H7 (cell line): Measurements from ENCODE around the gene ABCD4. TPM values are rescaled to one million over a fixed set of nuclear protein-coding genes. Genes with fewer than 3 reads are reported as not detected.
"Not testable (repeated sequence)": the region's sequence is repeated elsewhere in the genome, so short reads cannot be mapped to it uniquely, and the experiment has no call there.

Experiments
- DNase-seq: peaks from one replicate; pipeline ENCODE4 v3.0.0; 2012
- H3K27me3 ChIP-seq: 2 replicates; pipeline ENCODE4 v1.6.0; 2011; ENCODE audit warnings: mild to moderate bottlenecking, low read length; ENCODE audit not compliant: control insufficient read depth, insufficient read depth
- H3K36me3 ChIP-seq: replicated peaks from 2 replicates; pipeline ENCODE4 v1.5.1; 2011; ENCODE audit warnings: low read length; ENCODE audit not compliant: control insufficient read depth, insufficient read depth
- H3K4me3 ChIP-seq: 2 replicates; pipeline ENCODE4 v1.5.1; 2011; ENCODE audit warnings: low read depth, mild to moderate bottlenecking, control low read depth, low read length, moderate library complexity; ENCODE audit not compliant: insufficient read depth
- total RNA-seq: library from RNA; depleted of rRNA; stranded (reverse); fragments of >200 nt; shearing (Covaris generic); gene quantifications from 2 replicates; pipeline ENCODE4 v1.2.3, GENCODE V29; 2014

Gene ABCD4
- total RNA-seq, 1 experiment from 2014 or later, result 57.4 TPM

DNA sequence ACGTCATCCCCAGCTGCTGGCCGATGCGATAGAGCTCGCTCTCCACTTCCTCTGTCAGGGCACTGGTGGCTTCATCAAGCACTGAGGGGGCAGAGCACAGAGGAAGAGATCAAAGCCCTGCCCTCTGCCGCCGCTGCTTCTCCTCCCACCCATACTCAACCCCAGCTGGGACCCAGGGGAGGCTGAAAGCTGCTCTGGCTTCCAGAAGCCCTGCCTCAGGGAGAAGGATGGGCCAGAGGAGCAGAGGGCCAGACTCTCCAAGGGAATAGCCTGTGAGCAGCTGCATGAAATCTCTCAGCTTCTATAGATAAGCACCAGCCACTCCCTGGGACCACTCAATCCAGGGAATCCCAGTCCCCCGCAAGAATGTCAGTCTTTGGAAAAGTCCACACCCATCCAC lies 16.0 kb downstream of the ABCD4 start:
- Histone ChIP-seq H3K36me3 (peaks cover 49% of the 10 kb centered on the region), H3K27me3 (no peaks in the 10 kb centered on the region), H3K4me3 (no peak overlapping the region)
- no peak for DNase-seq

DNA sequence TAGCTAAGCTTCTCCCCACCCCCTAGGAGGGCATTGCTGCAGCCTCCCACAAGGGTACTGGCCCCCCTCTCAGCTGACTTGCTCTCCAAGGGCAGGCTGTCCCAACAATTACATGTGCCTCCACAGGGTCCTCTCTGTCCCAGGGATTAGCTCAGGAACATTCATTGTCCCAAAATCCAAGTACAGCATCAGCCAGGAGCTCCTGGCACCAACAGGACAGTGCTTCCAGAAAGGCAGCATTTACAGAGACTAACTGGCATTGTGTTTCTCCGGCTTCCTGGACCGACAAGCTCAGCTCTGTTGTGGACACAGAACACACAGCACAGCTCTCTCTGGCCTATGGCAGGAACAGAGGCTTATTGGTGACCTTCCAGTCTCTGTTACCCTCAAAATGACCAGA lies 21.7 kb downstream of the ABCD4 start:
- no peaks in the 10 kb centered on the region for H3K27me3 ChIP-seq
- no peak for DNase-seq
- H3K4me3 ChIP-seq, result no peak overlapping the region
- peaks cover 9% of the 10 kb centered on the region for H3K36me3 ChIP-seq

- no peaks in the 10 kb centered on the region for H3K36me3 ChIP-seq
- no peaks in the 10 kb centered on the region for H3K27me3 ChIP-seq
- no peak overlapping the region for H3K4me3 ChIP-seq
- no peak for DNase-seq
Observed at GRCh38 chr14:74278080-74278479, 24.7 kb downstream of the ABCD4 start.

DNA sequence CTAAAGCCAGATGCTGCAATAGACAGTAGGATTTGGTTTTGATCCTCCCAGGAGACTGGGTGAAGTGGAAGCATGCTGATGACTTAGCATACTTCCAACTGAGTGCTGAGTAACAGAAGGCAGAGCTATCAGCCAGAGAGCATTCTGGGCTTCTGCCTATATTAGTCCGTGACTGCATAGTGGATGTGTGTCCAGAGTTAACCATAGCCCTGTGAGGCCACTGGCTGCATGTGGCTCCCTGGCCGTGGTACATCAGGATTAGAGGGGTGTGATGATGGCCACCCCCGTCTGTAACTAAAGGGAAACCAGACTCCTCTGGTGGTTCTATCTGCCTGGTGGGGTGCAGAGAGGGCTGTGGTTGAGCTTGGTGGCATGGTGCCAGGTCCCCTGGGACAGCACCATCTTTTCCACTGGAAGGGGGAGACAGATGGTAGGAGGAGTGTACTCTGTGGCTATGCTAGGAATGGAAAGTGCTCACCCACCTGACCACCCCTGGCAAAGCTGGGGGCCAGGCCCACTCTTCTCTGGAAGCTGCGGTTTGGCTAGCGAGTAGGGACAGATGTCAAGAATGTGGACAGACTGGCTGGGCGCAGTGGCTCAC lies 27.4 kb downstream of the ABCD4 start:
- Histone ChIP-seq H3K4me3 (no peak overlapping the region), H3K36me3 (no peaks in the 10 kb centered on the region), H3K27me3 (no peaks in the 10 kb centered on the region)
- DNase-seq, result no peak

GRCh38 chr14:74271365-74271764 lies 31.4 kb downstream of the ABCD4 start:
- Histone ChIP-seq H3K27me3 (no peaks in the 10 kb centered on the region), H3K36me3 (no peaks in the 10 kb centered on the region), H3K4me3 (no peak overlapping the region)
- no peak for DNase-seq

DNA sequence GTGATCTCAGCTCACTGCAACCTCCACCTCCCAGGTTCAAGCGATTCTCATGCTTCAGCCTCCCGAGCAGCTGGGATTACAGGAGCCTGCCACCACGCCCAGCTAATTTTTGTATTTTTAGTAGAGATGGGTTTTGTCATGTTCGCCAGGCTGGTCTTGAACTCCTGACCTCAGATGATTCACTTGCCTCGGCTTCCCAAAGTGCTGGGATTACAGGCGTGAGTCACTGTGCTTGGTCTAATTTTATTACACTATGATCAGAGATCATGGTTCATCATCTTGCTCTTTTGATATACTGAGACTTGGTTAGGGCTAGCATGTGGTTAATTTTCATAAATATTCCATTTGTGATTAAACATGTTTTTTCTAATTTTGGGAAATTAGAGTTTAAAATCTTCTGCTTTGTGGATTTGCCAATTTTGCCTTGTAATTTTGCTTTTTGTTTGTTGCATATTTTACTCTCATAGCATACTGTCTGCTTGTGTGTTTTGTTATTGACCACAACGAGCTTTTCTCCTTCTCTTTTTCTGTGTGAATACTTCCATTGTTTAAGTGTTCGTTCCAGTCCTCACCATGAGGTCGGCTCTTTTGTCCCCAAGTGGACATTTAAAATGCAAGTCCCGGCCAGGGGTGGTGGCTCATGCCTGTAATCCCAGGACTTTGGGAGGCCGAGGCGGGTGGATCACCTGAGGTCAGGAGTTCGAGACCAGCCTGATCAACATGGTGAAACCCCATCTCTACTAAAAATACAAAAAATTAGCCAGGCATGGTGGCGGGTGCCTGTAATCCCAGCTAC lies 32.2 kb downstream of the ABCD4 start:
- H3K4me3 ChIP-seq, H3K36me3 ChIP-seq, DNase-seq, H3K27me3 ChIP-seq: not testable (repeated sequence)

GRCh38 chr14:74267588-74267987 lies 35.1 kb downstream of the ABCD4 start:
- H3K27me3 ChIP-seq, result no peaks in the 10 kb centered on the region
- H3K4me3 ChIP-seq, result no peak overlapping the region
- H3K36me3 ChIP-seq, result no peaks in the 10 kb centered on the region
- no peak for DNase-seq

DNA sequence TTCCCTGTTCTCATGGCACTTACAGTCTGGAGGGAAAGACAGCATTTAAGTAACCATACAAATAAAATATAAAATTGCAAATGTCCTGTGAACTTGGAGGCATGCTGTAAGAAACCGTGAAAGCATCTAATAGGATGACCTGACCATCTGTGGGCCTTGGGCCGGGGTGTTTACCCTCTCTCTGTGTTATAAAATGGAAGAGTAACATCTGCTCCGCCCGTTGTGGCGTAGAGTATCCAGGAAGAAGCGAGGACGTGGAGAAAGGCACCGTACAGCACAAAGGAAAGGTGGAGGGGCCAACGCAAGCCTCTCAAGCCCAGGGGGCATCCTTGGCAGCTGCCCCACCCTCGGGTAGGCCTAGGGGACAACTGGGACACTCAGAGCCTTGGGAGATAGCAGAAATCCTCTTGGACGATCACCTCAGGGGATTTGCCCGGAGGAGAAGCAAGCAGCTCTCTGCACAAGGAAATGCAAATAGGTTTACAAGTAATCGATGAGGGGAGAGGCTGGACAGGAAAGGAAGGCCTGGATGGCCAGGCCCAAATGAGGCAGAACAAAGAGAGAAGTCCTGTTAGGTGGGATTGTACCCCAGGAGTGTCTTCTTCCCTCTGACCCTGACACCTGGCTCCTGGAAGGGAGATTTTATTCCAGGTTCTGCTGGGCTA lies 37.3 kb downstream of the ABCD4 start:
- no peak for DNase-seq
- Histone ChIP-seq H3K36me3 (no peaks in the 10 kb centered on the region), H3K4me3 (no peak overlapping the region), H3K27me3 (peaks cover 1% of the 10 kb centered on the region; the same call in 1 of the 2 replicates)

DNA sequence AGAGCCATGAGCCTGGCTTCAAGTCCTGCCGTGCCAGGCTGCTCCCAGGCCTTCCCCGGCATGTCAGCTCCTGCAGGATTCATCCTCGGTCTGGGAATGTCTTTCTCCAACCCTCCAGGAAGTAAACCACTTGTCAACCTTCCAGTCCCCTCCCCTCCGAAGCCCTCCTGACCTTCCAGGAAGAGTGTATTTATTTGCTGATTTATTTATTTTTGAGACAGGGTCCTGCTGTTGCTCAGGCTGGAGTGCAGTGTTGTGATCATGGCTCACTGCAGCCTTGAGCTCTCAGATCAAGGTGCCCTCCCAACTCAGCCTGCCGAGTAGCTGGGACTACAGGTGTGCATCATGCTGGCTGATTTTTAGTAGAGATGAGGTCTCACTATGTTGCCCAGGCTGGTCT lies 38.8 kb downstream of the ABCD4 start:
- H3K4me3 ChIP-seq, result no peak overlapping the region
- H3K27me3 ChIP-seq, result peaks cover 11% of the 10 kb centered on the region
- DNase-seq, result no peak
- no peaks in the 10 kb centered on the region for H3K36me3 ChIP-seq

DNA sequence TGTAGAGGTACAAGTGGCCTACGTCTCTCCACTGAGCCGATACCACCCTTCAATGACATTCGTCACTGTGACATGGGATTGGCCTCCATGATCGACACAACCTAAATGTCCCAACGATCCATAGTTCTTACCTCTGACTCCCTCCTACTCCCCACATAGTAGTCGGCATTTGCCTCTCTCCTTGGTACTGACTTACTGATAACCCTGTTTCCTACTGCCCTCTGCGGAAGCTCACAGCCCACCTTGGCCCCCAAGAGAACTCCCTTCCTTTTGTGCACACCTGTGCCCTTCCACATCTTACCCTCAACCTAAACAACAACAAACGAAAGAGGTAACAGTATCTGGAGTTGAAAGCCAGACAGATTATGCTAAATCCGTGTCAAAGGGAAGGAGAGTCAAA lies 39.6 kb downstream of the ABCD4 start:
- Histone ChIP-seq H3K4me3 (no peak overlapping the region), H3K36me3 (no peaks in the 10 kb centered on the region), H3K27me3 (peaks cover 18% of the 10 kb centered on the region)
- no peak for DNase-seq

DNA sequence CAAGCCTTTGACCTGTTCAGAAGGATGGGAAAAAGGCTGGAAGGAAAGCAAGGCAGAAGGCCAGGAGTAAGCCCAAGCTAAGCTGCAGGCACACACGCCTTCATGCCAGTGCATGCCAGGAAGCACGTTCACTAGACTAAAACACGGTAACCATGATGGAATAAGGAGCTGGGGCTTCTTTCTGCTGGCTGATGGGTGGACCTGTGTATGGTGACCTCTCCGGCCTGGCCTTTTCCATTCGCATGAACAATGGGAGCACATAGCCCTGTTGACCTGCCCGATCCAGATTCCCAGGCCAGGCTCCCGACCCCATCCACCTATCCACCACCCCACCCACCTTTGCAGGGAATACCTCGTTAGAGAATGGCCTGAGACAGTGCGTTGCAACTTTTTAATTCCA lies 40.7 kb downstream of the ABCD4 start:
- no peak overlapping the region for H3K4me3 ChIP-seq
- peaks cover 25% of the 10 kb centered on the region for H3K27me3 ChIP-seq
- DNase-seq, result no peak
- no peaks in the 10 kb centered on the region for H3K36me3 ChIP-seq

DNA sequence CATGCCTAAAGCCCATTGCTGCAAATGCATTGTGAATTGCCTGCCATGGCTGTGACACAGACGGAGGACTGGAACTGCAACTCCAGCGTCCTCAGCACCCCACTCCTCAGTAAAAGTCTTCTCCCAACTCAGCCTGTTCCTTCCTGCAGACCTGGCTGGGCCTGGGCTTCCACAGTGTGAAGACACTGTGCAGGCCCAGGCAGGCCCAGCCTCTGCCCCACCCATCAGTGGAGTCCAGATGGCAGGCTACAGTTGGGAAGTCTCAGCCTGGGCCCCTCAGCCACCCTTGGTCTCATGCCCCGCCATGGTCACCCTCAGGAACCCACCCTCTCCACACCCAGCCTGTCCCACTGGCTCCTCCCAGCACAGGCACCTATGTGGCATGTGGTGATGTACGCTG lies 41.4 kb downstream of the ABCD4 start:
- H3K27me3 ChIP-seq, result peaks cover 26% of the 10 kb centered on the region
- no peak for DNase-seq
- H3K4me3 ChIP-seq, result no peak overlapping the region
- H3K36me3 ChIP-seq, result no peaks in the 10 kb centered on the region

GRCh38 chr14:74260525-74261233 lies 42.1 kb downstream of the ABCD4 start:
- Histone ChIP-seq H3K36me3 (no peaks in the 10 kb centered on the region), H3K4me3 (no peak overlapping the region), H3K27me3 (peaks cover 26% of the 10 kb centered on the region)
- DNase-seq, result no peak

DNA sequence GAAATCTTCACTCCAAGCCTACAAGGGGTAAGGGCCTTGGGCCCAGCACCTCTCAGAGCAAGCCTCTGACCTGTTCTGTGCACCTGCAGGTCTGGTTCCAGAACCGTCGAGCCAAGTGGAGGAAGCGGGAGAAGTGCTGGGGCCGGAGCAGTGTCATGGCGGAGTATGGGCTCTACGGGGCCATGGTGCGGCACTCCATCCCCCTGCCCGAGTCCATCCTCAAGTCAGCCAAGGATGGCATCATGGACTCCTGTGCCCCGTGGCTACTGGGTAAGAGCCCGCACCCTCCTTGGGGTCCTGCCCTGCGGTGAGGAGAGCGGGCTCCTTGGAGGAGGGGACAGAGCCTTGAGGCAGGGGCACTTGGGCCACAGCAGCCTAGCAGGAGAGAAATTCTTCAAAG lies 43.2 kb downstream of the ABCD4 start:
- Histone ChIP-seq H3K4me3 (no peak overlapping the region), H3K36me3 (no peaks in the 10 kb centered on the region), H3K27me3 (peaks cover 26% of the 10 kb centered on the region)
- no peak for DNase-seq

- H3K27me3 ChIP-seq, result peaks cover 26% of the 10 kb centered on the region
- DNase-seq, result peak; percentile 78
- H3K4me3 ChIP-seq, result peak overlapping the region; percentile 53
- no peaks in the 10 kb centered on the region for H3K36me3 ChIP-seq
Observed at GRCh38 chr14:74258764-74259035, 44.0 kb downstream of the ABCD4 start.
